ENCODE measurements around the gene SLC9A2. TPM values are rescaled to one million over a fixed set of nuclear protein-coding genes. Genes with fewer than 3 reads are reported as not detected.

Gene SLC9A2
- total RNA-seq, 1 experiment from 2014 or later: 13.4 TPM

GRCh38 chr2:102589444-102589843 lies 29.9 kb upstream of the SLC9A2 start:
- Histone ChIP-seq H3K27ac (no peak overlapping the region), H3K4me2 (no peak overlapping the region), H2AFZ (no peak overlapping the region), H3K4me3 (no peak overlapping the region), H3K79me2 (ENCODE audit: low read depth) (no peaks in the 10 kb centered on the region), H3K36me3 (ENCODE audit: low read depth) (no peaks in the 10 kb centered on the region), H3K9me3 (ENCODE audit: insufficient read depth, low read depth) (peaks cover 4% of the 10 kb centered on the region; the same call in 1 of the 2 replicates), H3K27me3 (ENCODE audit: insufficient read depth, low read depth) (no peaks in the 10 kb centered on the region), H3K9me2 (ENCODE audit: insufficient read depth) (no peaks in the 10 kb centered on the region), H3F3A (ENCODE audit: insufficient read depth, low read depth) (peaks cover 10% of the 10 kb centered on the region), H3K4me1 (replicated peaks; ENCODE audit: insufficient read depth) (peaks cover 52% of the 10 kb centered on the region), H4K20me1 (ENCODE audit: insufficient read depth) (no peaks in the 10 kb centered on the region)
- intact Hi-C loops (cut with micrococcal nuclease; ENCODE audit: unreplicated experiment): loop anchor here (5.0 kb wide), 1 partner anchor 47 kb away; no protein-coding TSS in a partner anchor
- CTCF ChIA-PET: no interaction called here
- BruUV-seq (replicated peaks): no TSS peak
- POLR2A ChIA-PET (ENCODE audit: unreplicated experiment): no interaction called here
- no peak for TF ChIP-seq EZH2 (IDR thresholded peaks at IDR 0.05; ENCODE audit: low read depth)
- no peak for TF ChIP-seq CTCF (conservative IDR thresholded peaks at IDR 0.05)
- no peak for DNase-seq

DNA sequence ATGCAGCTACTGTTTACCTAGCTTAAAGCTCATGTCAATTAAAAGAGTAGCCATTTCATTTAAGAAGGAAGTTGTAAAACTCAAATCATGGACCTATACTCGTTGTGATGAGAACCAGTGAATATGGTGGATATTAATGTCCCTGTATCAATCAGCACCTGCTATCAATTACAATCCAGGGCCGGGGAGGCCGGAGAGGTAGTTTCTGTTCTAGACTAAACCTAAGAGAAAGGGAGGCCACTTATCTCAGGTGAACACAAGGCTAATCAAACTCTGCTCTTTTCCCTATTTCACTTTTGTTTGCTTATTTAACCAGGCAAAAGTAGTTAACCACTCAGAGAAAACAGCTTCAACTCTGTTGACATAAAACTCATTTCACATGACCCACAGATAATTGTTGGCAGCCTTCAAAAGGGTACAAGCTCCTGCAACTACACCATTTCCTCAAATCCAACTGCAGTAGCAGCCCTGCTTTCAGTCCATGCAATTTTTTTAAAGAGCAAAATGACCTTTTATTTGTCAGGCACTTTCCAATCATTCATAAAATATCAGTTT lies 27.8 kb upstream of the SLC9A2 start:
- POLR2A ChIA-PET (ENCODE audit: unreplicated experiment): no interaction called here
- CTCF ChIA-PET: interaction anchor here (1.5 kb wide), 2 partner anchors 117 to 118 kb away, joined by 3 to 4 read pairs; partner anchors contain the start of gene SLC9A4
- Histone ChIP-seq H3K9me3 (ENCODE audit: insufficient read depth, low read depth) (peaks cover 4% of the 10 kb centered on the region; the same call in 1 of the 2 replicates), H3K4me1 (replicated peaks; ENCODE audit: insufficient read depth) (peaks cover 37% of the 10 kb centered on the region), H3K27ac (no peak overlapping the region), H3K9me2 (ENCODE audit: insufficient read depth) (no peaks in the 10 kb centered on the region), H4K20me1 (ENCODE audit: insufficient read depth) (no peaks in the 10 kb centered on the region), H3K4me2 (peak overlapping the region; percentile 12; the same call in 1 of the 2 replicates), H3K27me3 (ENCODE audit: insufficient read depth, low read depth) (no peaks in the 10 kb centered on the region), H3F3A (ENCODE audit: insufficient read depth, low read depth) (peaks cover under 1% of the 10 kb centered on the region; the same call in 1 of the 2 replicates), H3K79me2 (ENCODE audit: low read depth) (no peaks in the 10 kb centered on the region), H3K4me3 (no peak overlapping the region), H2AFZ (0 out of 2 replicates have a peak overlapping the region, but pooled peaks have one; percentile 2), H3K36me3 (ENCODE audit: low read depth) (no peaks in the 10 kb centered on the region)
- TF ChIP-seq CTCF (conservative IDR thresholded peaks at IDR 0.05) (no peak), EZH2 (IDR thresholded peaks at IDR 0.05; ENCODE audit: low read depth) (no peak)
- no TSS peak for BruUV-seq (replicated peaks)
- intact Hi-C loops (cut with micrococcal nuclease; ENCODE audit: unreplicated experiment): loop anchor here (1.0 kb wide), 1 partner anchor 118 kb away; the partner anchor contains the start of gene SLC9A4
- DNase-seq: peak in 1 of 2 experiments; percentile 46

DNA sequence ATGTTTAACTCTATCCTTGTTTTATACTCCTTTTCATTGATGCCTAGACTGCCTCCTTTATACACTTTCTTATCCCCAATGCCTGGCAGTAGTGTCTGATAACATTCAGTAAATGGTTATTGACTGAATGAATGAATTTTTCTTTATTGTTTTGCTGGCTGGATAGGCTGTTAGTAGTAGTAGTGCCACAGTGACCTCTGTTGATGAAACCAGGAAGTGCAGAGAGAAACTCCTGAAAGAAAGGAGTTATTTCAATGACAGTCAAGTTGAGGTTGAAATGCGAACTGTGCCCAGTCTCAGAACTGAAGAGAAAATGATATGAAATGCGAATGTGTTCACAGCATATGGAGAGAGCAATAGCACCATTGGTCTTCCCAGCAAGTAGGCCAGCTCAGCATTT lies 26.8 kb upstream of the SLC9A2 start:
- peak; percentile 71 for TF ChIP-seq CTCF (conservative IDR thresholded peaks at IDR 0.05)
- TF ChIP-seq EZH2 (IDR thresholded peaks at IDR 0.05; ENCODE audit: low read depth): no peak
- H3F3A ChIP-seq (ENCODE audit: insufficient read depth, low read depth): no peaks in the 10 kb centered on the region
- ChIA-PET CTCF (interaction anchor here (1.5 kb wide), 1 partner anchor 118 kb away, joined by 4 read pairs; no protein-coding TSS in a partner anchor), POLR2A (ENCODE audit: unreplicated experiment) (no interaction called here)
- no peaks in the 10 kb centered on the region for H3K27me3 ChIP-seq (ENCODE audit: insufficient read depth, low read depth)
- no peaks in the 10 kb centered on the region; the same call in 1 of the 2 replicates for H3K9me3 ChIP-seq (ENCODE audit: insufficient read depth, low read depth)
- no peak overlapping the region for H3K4me2 ChIP-seq
- peak in 1 of 2 experiments; percentile 21 for DNase-seq
- no peaks in the 10 kb centered on the region for H3K79me2 ChIP-seq (ENCODE audit: low read depth)
- no peaks in the 10 kb centered on the region for H3K36me3 ChIP-seq (ENCODE audit: low read depth)
- no peaks in the 10 kb centered on the region for H3K9me2 ChIP-seq (ENCODE audit: insufficient read depth)
- H4K20me1 ChIP-seq (ENCODE audit: insufficient read depth): no peaks in the 10 kb centered on the region
- no peak overlapping the region for H3K4me3 ChIP-seq
- BruUV-seq (replicated peaks): no TSS peak
- no peak overlapping the region for H2AFZ ChIP-seq
- H3K4me1 ChIP-seq (replicated peaks; ENCODE audit: insufficient read depth): peaks cover 32% of the 10 kb centered on the region
- no peak overlapping the region for H3K27ac ChIP-seq
- intact Hi-C loops (cut with micrococcal nuclease; ENCODE audit: unreplicated experiment): loop anchor here (1.0 kb wide), 1 partner anchor 119 kb away; the partner anchor contains the start of gene SLC9A4

All from PC-9 (cell line).